ENCODE data around the gene HLA-DMB.
A peak's percentile ranks its signal among the peaks of the same experiment; 100 is the strongest.

The HLA-DMB gene

DNA sequence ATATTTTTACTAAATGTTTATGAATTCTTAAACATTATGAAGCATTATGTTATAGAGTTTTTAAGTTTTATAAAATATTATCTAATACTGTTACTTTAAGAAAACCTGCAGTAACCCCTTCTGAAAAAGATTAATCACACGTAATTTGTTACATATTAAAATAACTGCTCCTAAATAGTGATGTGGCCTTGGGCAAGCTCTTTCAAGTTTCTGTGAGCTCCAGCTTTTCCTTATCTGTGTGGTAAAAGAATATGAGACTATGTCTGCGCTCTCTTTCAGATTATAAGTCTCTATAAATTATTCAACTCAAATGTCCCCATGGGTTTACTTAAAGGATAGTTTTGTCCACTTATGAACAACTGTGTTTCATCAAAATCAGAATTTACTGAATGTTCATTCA lies 31.9 kb downstream of the HLA-DMB start:
- no peak for DNase-seq (ENCODE audit: low spot score)

GRCh38 chr6:32906539-32906938 lies 34.3 kb downstream of the HLA-DMB start:
- no peak for DNase-seq (ENCODE audit: low spot score)

GRCh38 chr6:32905078-32905477 lies 35.8 kb downstream of the HLA-DMB start:
- no peak for DNase-seq (ENCODE audit: low spot score)

DNA sequence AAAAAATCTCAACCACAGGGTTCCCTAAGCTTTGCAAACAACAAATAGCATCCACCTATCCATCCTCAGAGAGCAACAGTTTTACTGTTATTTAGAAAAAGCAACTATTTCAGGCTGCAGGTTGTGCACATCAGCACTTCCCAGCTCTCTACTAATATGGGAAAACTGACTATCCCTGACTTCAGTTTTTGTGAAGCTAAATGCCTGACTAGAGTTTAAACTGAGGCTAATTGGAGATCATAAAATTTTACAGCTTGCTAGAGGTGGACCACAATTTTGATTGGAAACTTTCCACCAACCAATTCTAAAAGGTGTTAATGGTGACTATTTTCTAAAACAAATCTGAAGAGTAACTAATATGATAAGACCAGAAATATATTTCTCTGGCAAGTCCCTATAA lies 36.9 kb downstream of the HLA-DMB start:
- DNase-seq (ENCODE audit: low spot score) = no peak

DNA sequence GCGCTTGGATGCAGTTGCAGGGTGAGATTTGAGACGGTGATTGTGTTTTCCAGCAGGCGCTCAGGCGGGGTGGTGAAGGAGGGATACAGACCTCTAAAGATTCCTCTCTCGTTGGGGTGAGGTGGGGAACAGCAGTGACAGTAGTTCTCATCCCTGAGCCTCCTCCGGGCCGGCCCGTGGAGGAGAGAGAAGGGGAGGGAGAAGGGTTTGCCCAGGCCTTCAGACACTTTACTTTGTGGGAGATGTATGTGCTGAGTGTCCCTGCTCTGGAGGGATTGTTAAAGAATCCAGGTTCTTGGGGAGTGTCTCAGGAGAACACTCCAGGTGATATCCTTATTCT lies 45.9 kb downstream of the HLA-DMB start:
- DNase-seq (ENCODE audit: low spot score) = no peak

- peak; percentile 100 for DNase-seq (ENCODE audit: low spot score)
These were observed 46.5 kb downstream of the HLA-DMB start for GRCh38 chr6:32894085-32895005.

GRCh38 chr6:32890831-32891230 lies 50.0 kb downstream of the HLA-DMB start:
- no peak for DNase-seq (ENCODE audit: low spot score)

- DNase-seq (ENCODE audit: low spot score) = no peak
These were observed 51.3 kb downstream of the HLA-DMB start for GRCh38 chr6:32889533-32889932.

DNA sequence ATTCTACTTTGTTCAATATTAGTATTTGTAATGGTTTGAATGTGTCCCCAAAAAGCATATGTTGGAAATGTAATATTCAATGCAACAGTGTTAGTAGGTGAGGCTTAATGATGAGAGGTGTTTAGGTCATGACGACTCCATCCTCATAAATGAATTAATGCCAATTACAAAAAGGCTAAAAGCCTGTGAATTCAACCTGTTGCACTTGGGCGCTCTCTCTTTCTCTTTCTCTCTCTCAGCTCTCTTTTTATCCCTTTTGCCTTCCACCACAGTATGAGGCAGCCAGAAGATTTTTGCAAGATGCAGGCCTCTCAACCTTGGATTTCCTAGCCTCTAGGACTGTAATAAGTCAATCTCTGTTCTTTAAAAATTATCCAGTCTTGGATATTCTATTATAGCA lies 52.3 kb downstream of the HLA-DMB start:
- no peak for DNase-seq (ENCODE audit: low spot score)

DNA sequence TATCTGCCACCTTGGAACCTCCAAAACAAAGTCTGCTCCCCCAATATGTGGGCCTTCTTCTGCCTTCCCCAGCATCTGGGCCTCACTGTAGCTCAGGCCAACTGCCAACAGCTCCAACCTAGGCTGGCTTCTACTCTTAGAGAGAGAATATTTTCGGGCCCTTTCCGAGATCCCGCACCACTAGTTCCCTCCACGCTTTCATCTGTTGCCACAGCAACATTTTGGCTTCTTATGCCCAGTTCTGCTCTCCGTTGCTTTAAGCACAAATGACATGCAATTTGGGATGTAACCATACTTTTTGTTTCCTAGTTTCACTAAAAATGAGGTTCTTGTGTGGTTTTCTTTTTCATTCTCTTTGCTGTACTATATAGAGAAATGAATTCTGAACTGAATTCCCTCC lies 53.2 kb downstream of the HLA-DMB start:
- no peak for DNase-seq (ENCODE audit: low spot score)

- no peak for DNase-seq (ENCODE audit: low spot score)
These were observed 54.0 kb downstream of the HLA-DMB start for GRCh38 chr6:32886681-32887383.

GRCh38 chr6:32885698-32886286 lies 55.0 kb downstream of the HLA-DMB start:
- DNase-seq (ENCODE audit: low spot score) = peak; percentile 54
